ENCODE measurements around the gene EFHC2.

Gene EFHC2

DNA sequence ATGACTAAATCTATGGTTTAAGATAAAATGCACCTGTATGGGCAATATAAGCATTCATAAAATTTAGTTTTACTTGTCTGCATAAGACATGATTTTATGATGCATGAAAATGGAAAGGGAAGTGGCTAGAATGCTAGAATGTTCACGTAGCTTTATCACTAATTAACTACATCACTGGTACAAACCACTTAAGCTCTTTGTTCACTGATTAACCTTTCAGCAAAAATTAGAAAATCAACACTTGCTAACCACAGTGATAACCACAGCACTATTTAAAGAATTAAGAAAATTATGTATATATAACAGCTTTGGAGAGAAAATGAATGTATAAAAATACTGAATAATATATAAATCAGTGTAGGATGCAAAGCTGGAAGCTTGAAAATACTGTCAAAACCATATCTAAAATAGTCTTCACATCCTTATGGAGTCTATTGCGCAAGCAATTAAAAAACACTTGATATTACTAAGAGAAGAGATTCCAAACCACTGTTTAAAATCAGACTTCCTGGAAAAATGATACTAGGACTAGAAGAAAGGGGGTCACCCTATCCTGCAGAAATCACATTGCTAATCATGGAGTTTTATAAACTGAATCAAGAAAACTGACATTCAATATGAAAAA is 51.9 kb downstream of the EFHC2 start:
- no peak for TF ChIP-seq EZH2phosphoT487 (IDR thresholded peaks at IDR 0.05; ENCODE audit: low read depth)
- TF ChIP-seq, protein P1, sequence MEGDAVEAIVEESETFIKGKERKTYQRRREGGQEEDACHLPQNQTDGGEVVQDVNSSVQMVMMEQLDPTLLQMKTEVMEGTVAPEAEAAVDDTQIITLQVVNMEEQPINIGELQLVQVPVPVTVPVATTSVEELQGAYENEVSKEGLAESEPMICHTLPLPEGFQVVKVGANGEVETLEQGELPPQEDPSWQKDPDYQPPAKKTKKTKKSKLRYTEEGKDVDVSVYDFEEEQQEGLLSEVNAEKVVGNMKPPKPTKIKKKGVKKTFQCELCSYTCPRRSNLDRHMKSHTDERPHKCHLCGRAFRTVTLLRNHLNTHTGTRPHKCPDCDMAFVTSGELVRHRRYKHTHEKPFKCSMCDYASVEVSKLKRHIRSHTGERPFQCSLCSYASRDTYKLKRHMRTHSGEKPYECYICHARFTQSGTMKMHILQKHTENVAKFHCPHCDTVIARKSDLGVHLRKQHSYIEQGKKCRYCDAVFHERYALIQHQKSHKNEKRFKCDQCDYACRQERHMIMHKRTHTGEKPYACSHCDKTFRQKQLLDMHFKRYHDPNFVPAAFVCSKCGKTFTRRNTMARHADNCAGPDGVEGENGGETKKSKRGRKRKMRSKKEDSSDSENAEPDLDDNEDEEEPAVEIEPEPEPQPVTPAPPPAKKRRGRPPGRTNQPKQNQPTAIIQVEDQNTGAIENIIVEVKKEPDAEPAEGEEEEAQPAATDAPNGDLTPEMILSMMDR (IDR thresholded peaks at IDR 0.05; ENCODE audit: low read depth, low read length), result no peak
- H3K4me2 ChIP-seq (ENCODE audit: low read length), result no peak overlapping the region; the same call in 1 of the 2 replicates
- no peaks in the 10 kb centered on the region; the same call in 1 of the 2 replicates for H3K4me1 ChIP-seq (ENCODE audit: low read length)
- H3K4me3 ChIP-seq (ENCODE audit: low read length), result no peak overlapping the region
- no peak overlapping the region for H3K9ac ChIP-seq (ENCODE audit: low read length)
- no peaks in the 10 kb centered on the region for H3K27me3 ChIP-seq (ENCODE audit: low read depth, low read length)
- H4K20me1 ChIP-seq (ENCODE audit: insufficient read depth, low read length), result no peaks in the 10 kb centered on the region
- H3K9me3 ChIP-seq (ENCODE audit: insufficient read depth, low read length), result no peaks in the 10 kb centered on the region
- no peak overlapping the region for H2AFZ ChIP-seq (ENCODE audit: low read depth, low read length)
- H3K27ac ChIP-seq (ENCODE audit: low read length), result no peak overlapping the region
- H3K36me3 ChIP-seq (replicated peaks; ENCODE audit: low read depth, low read length), result no peaks in the 10 kb centered on the region
- H3K79me2 ChIP-seq (ENCODE audit: low read length), result no peaks in the 10 kb centered on the region

DNA sequence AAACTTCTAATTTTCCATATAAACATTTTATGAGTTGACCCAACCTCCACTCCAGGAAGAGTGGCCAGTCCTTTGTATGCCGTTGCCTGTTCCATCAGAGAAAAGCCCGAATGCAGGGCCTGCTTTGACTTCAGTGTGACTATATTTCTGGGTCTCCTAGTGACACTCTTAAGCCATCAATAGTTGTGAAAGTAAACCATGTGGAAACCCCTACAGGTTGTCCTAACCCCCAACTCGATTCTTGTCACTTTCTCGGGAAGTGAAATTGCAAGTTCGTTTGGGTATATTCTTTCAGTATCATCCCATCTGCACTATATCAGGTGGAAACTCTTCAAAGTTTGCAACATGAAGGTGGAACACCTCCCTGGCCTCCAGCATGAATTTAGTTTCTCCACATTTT is 52.8 kb downstream of the EFHC2 start:
- Histone ChIP-seq H3K9ac (ENCODE audit: low read length) (no peak overlapping the region), H3K27ac (ENCODE audit: low read length) (no peak overlapping the region), H3K9me3 (ENCODE audit: insufficient read depth, low read length) (no peaks in the 10 kb centered on the region), H3K4me2 (ENCODE audit: low read length) (no peak overlapping the region), H3K27me3 (ENCODE audit: low read depth, low read length) (no peaks in the 10 kb centered on the region), H3K79me2 (ENCODE audit: low read length) (no peaks in the 10 kb centered on the region), H4K20me1 (ENCODE audit: insufficient read depth, low read length) (no peaks in the 10 kb centered on the region), H3K36me3 (replicated peaks; ENCODE audit: low read depth, low read length) (no peaks in the 10 kb centered on the region), H3K4me3 (ENCODE audit: low read length) (no peak overlapping the region), H3K4me1 (ENCODE audit: low read length) (no peaks in the 10 kb centered on the region; the same call in 1 of the 2 replicates), H2AFZ (ENCODE audit: low read depth, low read length) (no peak overlapping the region)
- TF ChIP-seq, protein P1 (IDR thresholded peaks at IDR 0.05; ENCODE audit: low read depth, low read length), result no peak
- no peak for TF ChIP-seq EZH2phosphoT487 (IDR thresholded peaks at IDR 0.05; ENCODE audit: low read depth)

DNA sequence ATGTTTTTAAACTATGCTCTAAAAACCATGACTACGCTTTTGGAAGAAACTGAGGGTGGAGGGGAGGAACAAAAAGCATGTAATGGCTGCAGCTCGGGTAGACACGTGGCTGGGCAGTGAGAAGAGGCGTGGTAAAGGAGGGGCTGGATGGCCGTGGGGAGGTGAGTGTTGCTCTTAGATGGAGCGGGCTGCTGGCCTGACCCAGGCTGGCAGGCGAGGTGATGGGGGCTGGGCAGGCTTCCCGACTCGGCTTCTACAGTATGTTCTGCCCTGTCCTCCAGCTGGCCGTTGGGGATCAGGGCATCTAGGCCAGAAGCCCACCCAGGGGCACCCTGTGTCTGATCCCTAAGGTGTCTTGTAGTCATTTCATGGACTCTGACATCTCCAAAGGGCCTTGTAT is 60.7 kb downstream of the EFHC2 start:
- no peaks in the 10 kb centered on the region for H4K20me1 ChIP-seq (ENCODE audit: insufficient read depth, low read length)
- H3K4me1 ChIP-seq (ENCODE audit: low read length), result no peaks in the 10 kb centered on the region
- no peak overlapping the region for H3K27ac ChIP-seq (ENCODE audit: low read length)
- no peaks in the 10 kb centered on the region for H3K9me3 ChIP-seq (ENCODE audit: insufficient read depth, low read length)
- H3K4me2 ChIP-seq (ENCODE audit: low read length), result no peak overlapping the region
- no peak overlapping the region for H3K4me3 ChIP-seq (ENCODE audit: low read length)
- H3K79me2 ChIP-seq (ENCODE audit: low read length), result no peaks in the 10 kb centered on the region
- H2AFZ ChIP-seq (ENCODE audit: low read depth, low read length), result no peak overlapping the region
- no peaks in the 10 kb centered on the region for H3K36me3 ChIP-seq (replicated peaks; ENCODE audit: low read depth, low read length)
- TF ChIP-seq, protein P1 (IDR thresholded peaks at IDR 0.05; ENCODE audit: low read depth, low read length), result no peak
- no peak for TF ChIP-seq EZH2phosphoT487 (IDR thresholded peaks at IDR 0.05; ENCODE audit: low read depth)
- no peaks in the 10 kb centered on the region for H3K27me3 ChIP-seq (ENCODE audit: low read depth, low read length)
- no peak overlapping the region for H3K9ac ChIP-seq (ENCODE audit: low read length)

DNA sequence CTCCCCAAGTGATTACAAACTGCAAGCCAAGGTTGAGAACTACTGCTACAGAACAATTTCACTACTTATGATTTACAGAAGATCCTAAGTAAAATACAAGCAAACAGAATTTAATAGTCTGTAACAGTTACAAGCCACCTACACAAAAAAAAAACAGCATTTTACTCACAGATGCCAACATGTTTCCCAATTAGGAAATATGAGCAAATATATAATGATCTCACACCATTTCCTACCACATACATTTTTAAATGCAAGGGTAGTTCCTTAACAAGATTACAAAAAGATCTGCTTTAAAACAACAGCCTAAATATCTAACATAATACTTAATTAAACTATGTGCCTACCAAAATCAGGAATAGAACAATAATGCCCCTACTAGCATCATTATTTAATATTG is 63.4 kb downstream of the EFHC2 start:
- H3K36me3 ChIP-seq (replicated peaks; ENCODE audit: low read depth, low read length), result no peaks in the 10 kb centered on the region
- H2AFZ ChIP-seq (ENCODE audit: low read depth, low read length), result no peak overlapping the region
- TF ChIP-seq, protein P1 (IDR thresholded peaks at IDR 0.05; ENCODE audit: low read depth, low read length), result no peak
- no peak for TF ChIP-seq EZH2phosphoT487 (IDR thresholded peaks at IDR 0.05; ENCODE audit: low read depth)

More for the DNA sequence above, 63.4 kb downstream of the EFHC2 start:
- H3K9me3 ChIP-seq (ENCODE audit: insufficient read depth, low read length), result no peaks in the 10 kb centered on the region
- no peak overlapping the region for H3K27ac ChIP-seq (ENCODE audit: low read length)
- no peak overlapping the region for H3K4me3 ChIP-seq (ENCODE audit: low read length)
- no peak overlapping the region for H3K9ac ChIP-seq (ENCODE audit: low read length)
- H4K20me1 ChIP-seq (ENCODE audit: insufficient read depth, low read length), result no peaks in the 10 kb centered on the region
- H3K27me3 ChIP-seq (ENCODE audit: low read depth, low read length), result no peaks in the 10 kb centered on the region
- H3K79me2 ChIP-seq (ENCODE audit: low read length), result no peaks in the 10 kb centered on the region
- H3K4me2 ChIP-seq (ENCODE audit: low read length), result no peak overlapping the region
- no peaks in the 10 kb centered on the region for H3K4me1 ChIP-seq (ENCODE audit: low read length)
